A549 (cell line): ENCODE measurements around the gene TTLL1. TPM values are rescaled to one million over a fixed set of nuclear protein-coding genes. Genes with fewer than 3 reads are reported as not detected.

Experiments used
- ATAC-seq, 2 experiments: fragments of 200-7000 bp in 1 of 2; fragments of >200 bp in 1 of 2; cut with Nextera tagmentation in 1 of 2; cut with Tn5 transposase in 1 of 2; 3 replicates each; pipeline versions ENCODE4 v1.8.0 to v1.9.1; 2018 to 2020; ENCODE audit warnings: mild to moderate bottlenecking in 1 of 2, moderate library complexity in 1 of 2
- CTCF ChIA-PET: fragments of 300-600 bp; sonication (Branson Sonifier 250); formaldehyde crosslinking; extraction: SDS; loops from one replicate; lab custom pipeline; 2021; ENCODE audit warnings: antibody characterized with exemption, inconsistent platforms; lab: Yijun Ruan, JAX
- POLR2A ChIA-PET: fragments of 350-600 bp; formaldehyde crosslinking; extraction: SDS; loops from one replicate; lab custom pipeline; 2021; ENCODE audit warnings: antibody characterized with exemption, inconsistent platforms; lab: Yijun Ruan, JAX
- DNase-seq, 2 experiments: peaks; one replicate each; pipeline versions ENCODE4 v3.0.0 to v3.0.0-alpha.2; 2011 to 2016; ENCODE audit warnings: low read depth in 1 of 2, low spot score in 1 of 2
- FAIRE-seq: peaks from 2 replicates; lab custom pipeline; 2011; peaks lifted over from hg19 to GRCh38; lab: Jason Lieb, UNC
- H3K27ac ChIP-seq, 2 experiments: fragments of >200 bp; sonication (Bioruptor Twin); formaldehyde crosslinking; 3 replicates each; pipeline ENCODE4 v1.5.1; 2016 to 2017
- H3K4me1 ChIP-seq: fragments of >200 bp; sonication (Bioruptor Twin); formaldehyde crosslinking; 3 replicates; pipeline ENCODE4 v1.6.1; 2016
- H3K4me2 ChIP-seq: fragments of >200 bp; sonication (Bioruptor Twin); formaldehyde crosslinking; 3 replicates; pipeline ENCODE4 v1.6.1; 2016
- H3K4me3 ChIP-seq: fragments of >200 bp; sonication (Bioruptor Twin); formaldehyde crosslinking; 3 replicates; pipeline ENCODE4 v1.5.1; 2016
- H3K9me3 ChIP-seq: fragments of >200 bp; sonication (Bioruptor Twin); formaldehyde crosslinking; 3 replicates; pipeline ENCODE4 v1.6.1; 2016
- CHD2 ChIP-seq: fragments of 150-350 bp; IDR thresholded peaks from 2 replicates; pipeline ENCODE4 v1.6.1; 2014; ENCODE audit warnings: low read length; ENCODE audit not compliant: partially characterized antibody
- CTCF ChIP-seq: fragments of >200 bp; sonication (Bioruptor Twin); formaldehyde crosslinking; IDR thresholded peaks from 3 replicates; pipeline ENCODE4 v1.5.1; 2016
- EP300 ChIP-seq, 2 experiments: fragments of >200 bp; sonication (Bioruptor Twin); formaldehyde crosslinking; IDR thresholded peaks; 2 replicates in 1 of 2; 3 replicates in 1 of 2; pipeline ENCODE4 v1.6.1; 2016 to 2017
- FOSL2 ChIP-seq, 2 experiments: fragments of 450-650 bp in 1 of 2; fragments of >200 bp in 1 of 2; sonication (Bioruptor Twin) in 1 of 2; formaldehyde crosslinking; IDR thresholded peaks; 2 replicates each; pipeline versions ENCODE4 v1.5.0 to v1.6.1; 2016 to 2020; ENCODE audit warnings: mild to moderate bottlenecking in 1 of 2, moderate library complexity in 1 of 2
- RAD21 ChIP-seq, 2 experiments: fragments of >200 bp in 1 of 2; sonication (Bioruptor Twin) in 1 of 2; formaldehyde crosslinking in 1 of 2; IDR thresholded peaks in 1 of 2; conservative IDR thresholded peaks in 1 of 2; 2 replicates in 1 of 2; 3 replicates in 1 of 2; pipeline ENCODE4 v1.6.1; 2012 to 2018; ENCODE audit warnings: inconsistent platforms in 1 of 2
- RARB ChIP-seq: fragments of 250-450 bp; sonication (Bioruptor Pico); IDR thresholded peaks from 2 replicates; pipeline ENCODE4 v1.8.0; 2021; ENCODE audit warnings: mild to moderate bottlenecking, moderate library complexity
- SMC3 ChIP-seq: fragments of >200 bp; sonication (Bioruptor Twin); formaldehyde crosslinking; IDR thresholded peaks from 3 replicates; pipeline ENCODE4 v1.6.1; 2018; ENCODE audit warnings: inconsistent platforms
- ZNF302 ChIP-seq: fragments of 250-450 bp; sonication (Bioruptor Pico); IDR thresholded peaks from 2 replicates; pipeline ENCODE4 v1.9.0; 2021; ENCODE audit warnings: inconsistent platforms, mild to moderate bottlenecking, moderate library complexity
- WGBS: methylation state at CpG from one replicate; pipeline ENCODE4 v1.1.6; 2017; ENCODE audit errors: missing lambda C conversion rate; 5-methylcytosine and 5-hydroxymethylcytosine counted together
- polyA plus RNA-seq, 4 experiments: library from polyadenylated mRNA; depleted of rRNA in 3 of 4; stranded (reverse); fragments of >200 nt; fragmentation: RNase III in 1 of 4; extraction: RNeasy Plus Mini Kit Qiagen cat#74134 plus additional on column Dnase treatment in 1 of 4; gene quantifications; 2 replicates in 3 of 4; 3 replicates in 1 of 4; pipeline ENCODE4 v1.2.3, GENCODE V29; 2011 to 2017

The TTLL1 gene
- polyA plus RNA-seq, 2 of the 4 experiments (the other 2 are of a cell fraction) = 2.3 to 5.0 TPM

DNA sequence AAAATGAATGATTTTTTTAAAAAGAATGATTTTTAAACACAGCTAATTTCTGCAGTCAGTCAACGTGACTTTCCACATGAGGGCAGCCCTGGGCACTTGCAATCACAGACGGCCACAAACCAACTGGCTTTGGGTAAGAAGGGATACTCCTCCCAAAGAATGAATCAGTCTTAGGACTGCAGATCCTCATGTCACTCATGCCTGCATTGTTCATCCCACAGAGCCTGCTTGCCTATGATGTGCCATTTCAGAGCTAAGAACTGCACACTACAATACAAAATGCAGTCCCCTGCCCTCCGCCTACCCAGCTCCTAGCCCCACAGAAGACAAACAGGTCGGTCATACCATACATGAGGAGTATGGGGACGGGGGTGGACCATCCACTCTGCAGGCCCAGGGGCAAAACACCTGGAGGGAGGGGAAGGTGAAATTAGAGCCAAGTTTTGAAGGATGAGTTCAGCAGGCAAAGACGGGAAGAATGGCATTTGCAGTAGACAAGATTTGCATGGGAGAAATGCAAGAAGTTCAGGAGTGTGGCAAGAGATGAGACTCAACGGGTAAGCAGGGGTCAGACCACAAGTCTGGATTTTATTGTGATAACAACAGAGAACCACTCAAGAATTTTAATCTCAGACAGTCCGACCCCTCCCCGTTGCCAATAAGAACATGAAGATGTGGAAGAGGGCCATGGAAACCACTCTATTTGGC, 98.9 kb downstream of the TTLL1 start:
- POLR2A ChIA-PET = interaction anchor here (1.0 to 2.5 kb wide), 3 partner anchors 10 to 100 kb away, joined by 3 to 21 read pairs (median 3); partner anchors contain the start of gene PACSIN2
- peak; percentile 90 for FAIRE-seq

More for the DNA sequence above, 98.9 kb downstream of the TTLL1 start:
- peak; percentile 71 to 77 for ATAC-seq
- peak; percentile 73 to 86 for DNase-seq
- 24% methylated on average over 8 of the region's 9 CpGs for WGBS
- TF ChIP-seq CTCF (peak; percentile 62), EP300 (IDR thresholded peaks at IDR 0.05) (no peak), CHD2 (no peak), FOSL2 (IDR thresholded peaks at IDR 0.05) (no peak), FOSL2 (CRISPR knock-in tag; IDR thresholded peaks at IDR 0.05) (0 out of 2 replicates have a peak, but pooled peaks have one; percentile 6), RAD21 (conservative IDR thresholded peaks at IDR 0.05 in 1 of 2, IDR thresholded peaks at IDR 0.05 in 1 of 2) (peak; percentile 65 to 69; a peak in 4 of 5 replicates), SMC3 (peak; percentile 79), RARB (CRISPR knock-in tag) (no peak), ZNF302 (no peak)
- Histone ChIP-seq H3K4me2 (peak overlapping the region; percentile 100), H3K9me3 (no peaks in the 10 kb centered on the region), H3K4me3 (peak overlapping the region; percentile 14; the same call in 1 of the 3 replicates), H3K4me1 (peaks cover 67% of the 10 kb centered on the region), H3K27ac (peak overlapping the region; percentile 95 to 99)
- CTCF ChIA-PET = interaction anchor here (0.5 to 4.2 kb wide), 32 partner anchors 11 to 271 kb away, joined by 3 to 31 read pairs (median 5); partner anchors contain the start of gene PACSIN2

Other genes starting within 250 kb of the TTLL1 start
- 33.3 and 39.0 TPM in 2 replicates for gene ARFGAP3, start 232.1 kb downstream of the TTLL1 start, polyA plus RNA-seq (2011; rRNA removed)
- 15.8 to 20.3 TPM (median 19.1 TPM) in 3 replicates for gene ARFGAP3, start 232.1 kb downstream of the TTLL1 start, polyA plus RNA-seq (2017; fragmentation: RNase III; extraction: RNeasy Plus Mini Kit Qiagen cat#74134 plus additional on column Dnase treatment)
- gene PACSIN2, start 74.2 kb downstream of the TTLL1 start, polyA plus RNA-seq (2011; rRNA removed) = 76.5 and 94.0 TPM in 2 replicates
- 60.2 to 63.4 TPM (median 60.3 TPM) in 3 replicates for gene PACSIN2, start 74.2 kb downstream of the TTLL1 start, polyA plus RNA-seq (2017; fragmentation: RNase III; extraction: RNeasy Plus Mini Kit Qiagen cat#74134 plus additional on column Dnase treatment)
- 0.30 and 0.88 TPM in 2 replicates for gene BIK, start 21.4 kb upstream of the TTLL1 start, polyA plus RNA-seq (2011; rRNA removed)
- gene BIK, start 21.4 kb upstream of the TTLL1 start, polyA plus RNA-seq (2017; fragmentation: RNase III; extraction: RNeasy Plus Mini Kit Qiagen cat#74134 plus additional on column Dnase treatment) = 0.54 to 0.80 TPM (median 0.54 TPM) in 3 replicates
- gene MCAT, start 54.0 kb upstream of the TTLL1 start, polyA plus RNA-seq (2011; rRNA removed) = 11.8 and 13.4 TPM in 2 replicates
- 14.0 to 15.9 TPM (median 15.5 TPM) in 3 replicates for gene MCAT, start 54.0 kb upstream of the TTLL1 start, polyA plus RNA-seq (2017; fragmentation: RNase III; extraction: RNeasy Plus Mini Kit Qiagen cat#74134 plus additional on column Dnase treatment)
- 42.4 and 43.2 TPM in 2 replicates for gene TSPO, start 62.2 kb upstream of the TTLL1 start, polyA plus RNA-seq (2011; rRNA removed)
- gene TSPO, start 62.2 kb upstream of the TTLL1 start, polyA plus RNA-seq (2017; fragmentation: RNase III; extraction: RNeasy Plus Mini Kit Qiagen cat#74134 plus additional on column Dnase treatment) = 83.2 to 94.4 TPM (median 93.9 TPM) in 3 replicates
- gene TTLL12, start 97.7 kb upstream of the TTLL1 start, polyA plus RNA-seq (2011; rRNA removed) = 8.6 and 9.5 TPM in 2 replicates
- 17.8 to 19.8 TPM (median 18.7 TPM) in 3 replicates for gene TTLL12, start 97.7 kb upstream of the TTLL1 start, polyA plus RNA-seq (2017; fragmentation: RNase III; extraction: RNeasy Plus Mini Kit Qiagen cat#74134 plus additional on column Dnase treatment)